GM23338 (cell line): ENCODE measurements around the gene FBXW8. TPM values are rescaled to one million over a fixed set of nuclear protein-coding genes. Genes with fewer than 3 reads are reported as not detected.

Experiments
- ATAC-seq: fragments of 200-7000 bp; cut with Tn5 transposase; 3 replicates; pipeline ENCODE4 v1.9.1; 2020
- DNase-seq: peaks from one replicate; pipeline ENCODE4 v3.0.0-alpha.2; 2015; ENCODE audit warnings: low spot score
- H2AFZ ChIP-seq: fragments of 200-600 bp; sonication (generic); 2 replicates; pipeline ENCODE4 v1.8.0; 2016; ENCODE audit warnings: antibody characterized with exemption, mild to moderate bottlenecking, moderate library complexity
- H3F3A ChIP-seq: fragments of 200-600 bp; sonication (generic); replicated peaks from 2 replicates; pipeline ENCODE4 v1.8.0; 2017; ENCODE audit warnings: antibody characterized with exemption, mixed run types, low read depth
- H3K27ac ChIP-seq: fragments of 200-600 bp; sonication (generic); 2 replicates; pipeline ENCODE4 v1.6.1; 2016; ENCODE audit warnings: low read depth
- H3K27me3 ChIP-seq: fragments of 200-600 bp; sonication (generic); 2 replicates; pipeline ENCODE4 v1.8.0; 2016; ENCODE audit warnings: mild to moderate bottlenecking, mixed run types, moderate library complexity; ENCODE audit not compliant: insufficient read depth
- H3K36me3 ChIP-seq: fragments of 200-600 bp; sonication (generic); 2 replicates; pipeline ENCODE4 v1.8.0; 2016; ENCODE audit warnings: mild to moderate bottlenecking; ENCODE audit not compliant: insufficient read depth
- H3K4me1 ChIP-seq: fragments of 200-600 bp; sonication (generic); 2 replicates; pipeline ENCODE4 v1.8.0; 2016; ENCODE audit warnings: mild to moderate bottlenecking, moderate library complexity; ENCODE audit not compliant: insufficient read depth
- H3K4me2 ChIP-seq: fragments of 200-600 bp; sonication (generic); 2 replicates; pipeline ENCODE4 v1.7.1; 2017; ENCODE audit warnings: mixed run types
- H3K4me3 ChIP-seq: fragments of 200-600 bp; sonication (generic); 2 replicates; pipeline ENCODE4 v1.6.1; 2016; ENCODE audit warnings: mixed run types
- H3K79me2 ChIP-seq: fragments of 200-600 bp; sonication (generic); replicated peaks from 2 replicates; pipeline ENCODE4 v1.8.0; 2017; ENCODE audit warnings: mild to moderate bottlenecking; ENCODE audit not compliant: insufficient read depth
- H3K9me2 ChIP-seq: fragments of 200-600 bp; sonication (generic); 2 replicates; pipeline ENCODE4 v1.8.0; 2017; ENCODE audit not compliant: insufficient read depth
- H4K20me1 ChIP-seq: fragments of 200-600 bp; sonication (generic); replicated peaks from 2 replicates; pipeline ENCODE4 v1.8.0; 2017; ENCODE audit warnings: mild to moderate bottlenecking; ENCODE audit not compliant: insufficient read depth
- H3K27ac Mint-ChIP-seq: 2 replicates; pipeline ENCODE4 v1.8.0; 2020; ENCODE audit warnings: inconsistent platforms, mild to moderate bottlenecking, moderate library complexity, mixed read lengths
- H3K27me3 Mint-ChIP-seq: 3 replicates; pipeline ENCODE4 v1.8.0; 2022; ENCODE audit warnings: low read depth, mild to moderate bottlenecking, moderate library complexity, mixed read lengths, inconsistent platforms; ENCODE audit not compliant: insufficient read depth, poor library complexity
- H3K36me3 Mint-ChIP-seq: 3 replicates; pipeline ENCODE4 v1.8.0; 2021; ENCODE audit warnings: low read depth, mild to moderate bottlenecking, inconsistent platforms, moderate library complexity, mixed read lengths
- H3K4me1 Mint-ChIP-seq: 3 replicates; pipeline ENCODE4 v1.8.0; 2020; ENCODE audit warnings: mild to moderate bottlenecking, inconsistent platforms, mixed read lengths
- H3K4me3 Mint-ChIP-seq: 3 replicates; pipeline ENCODE4 v1.8.0; 2021; ENCODE audit warnings: moderate library complexity, mild to moderate bottlenecking, inconsistent platforms, mixed read lengths
- H3K9me3 Mint-ChIP-seq: 3 replicates; pipeline ENCODE4 v1.8.0; 2020; ENCODE audit warnings: moderate library complexity, mild to moderate bottlenecking, inconsistent platforms, mixed read lengths
- CREB1 ChIP-seq: fragments of 250-450 bp; sonication (Bioruptor Pico); IDR thresholded peaks from 2 replicates; pipeline ENCODE4 v1.5.0; 2020; ENCODE audit warnings: low read depth, mild to moderate bottlenecking, moderate library complexity
- EZH2 ChIP-seq: fragments of 200-600 bp; sonication (generic); IDR thresholded peaks from one replicate; pipeline ENCODE4 v1.8.0; 2017; ENCODE audit warnings: antibody characterized with exemption, mild to moderate bottlenecking, low read depth; ENCODE audit not compliant: unreplicated experiment
- EZH2phosphoT487 ChIP-seq: fragments of 200-600 bp; sonication (generic); IDR thresholded peaks from one replicate; pipeline ENCODE4 v1.8.1; 2018; ENCODE audit warnings: antibody characterized with exemption; ENCODE audit not compliant: unreplicated experiment
- JUNB ChIP-seq: IDR thresholded peaks from one replicate; pipeline ENCODE4 v1.6.1; 2016; ENCODE audit warnings: antibody characterized with exemption; ENCODE audit not compliant: unreplicated experiment
- STAT1 ChIP-seq: IDR thresholded peaks from one replicate; pipeline ENCODE4 v1.6.1; 2016; ENCODE audit warnings: antibody characterized with exemption; ENCODE audit not compliant: unreplicated experiment
- ZNF114 ChIP-seq: fragments of 250-450 bp; sonication (Bioruptor Pico); IDR thresholded peaks from 2 replicates; pipeline ENCODE4 v1.5.0; 2020; ENCODE audit warnings: mild to moderate bottlenecking, moderate library complexity
- ZNF331 ChIP-seq: fragments of 250-450 bp; sonication (Bioruptor Pico); IDR thresholded peaks from 2 replicates; pipeline ENCODE4 v1.5.0; 2020; ENCODE audit warnings: low read depth, mild to moderate bottlenecking, moderate library complexity
- polyA plus RNA-seq: library from polyadenylated mRNA; unstranded; fragments of >200 nt; fragmentation: Nextera tagmentation; extraction: Ambion mirVana; gene quantifications from 2 replicates; pipeline ENCODE4 v1.2.1, GENCODE V29; 2016
- total RNA-seq: library from RNA; depleted of rRNA; stranded (reverse); fragments of >200 nt; shearing (Covaris generic); gene quantifications from 2 replicates; pipeline ENCODE4 v1.2.3, GENCODE V29; 2014
- TF ChIP-seq, protein P1 (sequence below): IDR thresholded peaks from 2 replicates; pipeline ENCODE4 v1.6.1; 2016; ENCODE audit warnings: antibody characterized with exemption
- TF ChIP-seq, protein P2 (sequence below): fragments of 250-450 bp; sonication (Bioruptor Pico); IDR thresholded peaks from 2 replicates; pipeline ENCODE4 v1.5.0; 2020; ENCODE audit warnings: mild to moderate bottlenecking, moderate library complexity

Gene FBXW8
- total and polyA plus RNA-seq, 2 experiments from 2014 or later: 4.6 to 13.9 TPM

DNA sequence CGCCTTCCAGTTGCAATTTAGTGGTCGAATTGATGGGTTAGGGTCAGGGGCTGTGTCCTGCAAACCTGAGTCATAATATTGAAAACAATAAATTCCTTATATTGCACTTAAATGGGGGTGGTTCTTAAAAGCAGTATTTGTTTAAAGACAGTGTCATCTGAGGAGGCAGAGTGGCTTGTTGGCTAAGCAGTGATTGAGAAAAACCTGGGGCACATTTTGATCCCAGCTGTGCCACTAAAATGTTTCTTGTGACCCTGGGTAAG, 48.4 kb downstream of the FBXW8 start:
- Mint-ChIP-seq H3K27ac (no peak overlapping the region), H3K4me1 (peaks cover 9% of the 10 kb centered on the region), H3K4me3 (no peak overlapping the region), H3K27me3 (peaks cover 2% of the 10 kb centered on the region), H3K36me3 (no peaks in the 10 kb centered on the region), H3K9me3 (no peaks in the 10 kb centered on the region)
- H3K4me1 ChIP-seq: no peaks in the 10 kb centered on the region; the same call in 1 of the 2 replicates
- DNase-seq (no peak), ATAC-seq (no peak)
- no peaks in the 10 kb centered on the region for H3F3A ChIP-seq
- H3K9me2 ChIP-seq: no peaks in the 10 kb centered on the region
- no peaks in the 10 kb centered on the region for H3K79me2 ChIP-seq
- no peaks in the 10 kb centered on the region for H4K20me1 ChIP-seq
- H3K36me3 ChIP-seq: no peaks in the 10 kb centered on the region
- H3K27me3 ChIP-seq: no peaks in the 10 kb centered on the region
- no peak for TF ChIP-seq STAT1
- TF ChIP-seq JUNB: no peak
- TF ChIP-seq ZNF331 (CRISPR knock-in tag): no peak
- no peak for TF ChIP-seq EZH2
- TF ChIP-seq EZH2phosphoT487: no peak
- TF ChIP-seq, protein P1, sequence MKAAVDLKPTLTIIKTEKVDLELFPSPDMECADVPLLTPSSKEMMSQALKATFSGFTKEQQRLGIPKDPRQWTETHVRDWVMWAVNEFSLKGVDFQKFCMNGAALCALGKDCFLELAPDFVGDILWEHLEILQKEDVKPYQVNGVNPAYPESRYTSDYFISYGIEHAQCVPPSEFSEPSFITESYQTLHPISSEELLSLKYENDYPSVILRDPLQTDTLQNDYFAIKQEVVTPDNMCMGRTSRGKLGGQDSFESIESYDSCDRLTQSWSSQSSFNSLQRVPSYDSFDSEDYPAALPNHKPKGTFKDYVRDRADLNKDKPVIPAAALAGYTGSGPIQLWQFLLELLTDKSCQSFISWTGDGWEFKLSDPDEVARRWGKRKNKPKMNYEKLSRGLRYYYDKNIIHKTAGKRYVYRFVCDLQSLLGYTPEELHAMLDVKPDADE: no peak
- H3K4me3 ChIP-seq: no peak overlapping the region
- no peak overlapping the region for H3K4me2 ChIP-seq
- no peak overlapping the region for H3K27ac ChIP-seq
- no peak overlapping the region for H2AFZ ChIP-seq

DNA sequence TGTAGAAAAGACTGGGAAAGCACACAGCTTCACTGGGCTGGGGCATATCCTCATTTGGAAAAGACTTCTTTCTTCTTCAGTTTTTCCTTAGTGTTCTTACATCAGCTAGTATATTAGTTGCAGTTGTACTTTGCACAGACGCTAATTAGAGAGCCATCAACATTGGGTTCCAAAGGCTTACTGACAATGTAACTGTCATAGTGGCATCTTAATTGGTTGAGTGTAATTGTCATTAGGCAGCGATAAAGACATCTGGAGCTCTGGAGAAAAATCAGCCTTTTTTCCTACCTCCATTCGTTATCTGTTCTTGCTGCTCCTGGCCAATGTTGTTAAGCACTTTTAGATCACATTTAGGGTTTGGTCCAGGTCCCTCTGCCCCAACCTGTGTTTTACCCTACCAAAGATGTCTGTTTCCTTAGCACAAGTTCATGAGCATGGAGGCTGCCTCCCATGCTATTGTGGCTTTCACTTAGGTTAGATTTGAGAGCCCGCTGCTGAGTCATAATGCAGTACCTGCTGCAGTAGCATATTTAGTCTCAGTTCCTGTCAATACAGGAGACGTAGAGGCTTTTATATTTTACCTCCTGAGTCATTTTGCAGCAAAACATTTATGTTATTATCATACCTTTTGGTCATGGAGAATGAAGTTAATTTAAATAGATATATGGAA, 49.2 kb downstream of the FBXW8 start:
- no peak overlapping the region for H3K27ac ChIP-seq
- no peaks in the 10 kb centered on the region for H3K9me2 ChIP-seq
- no peaks in the 10 kb centered on the region for H4K20me1 ChIP-seq
- no peak overlapping the region for H2AFZ ChIP-seq
- H3K79me2 ChIP-seq: no peaks in the 10 kb centered on the region
- H3K4me3 ChIP-seq: no peak overlapping the region
- no peaks in the 10 kb centered on the region; the same call in 1 of the 2 replicates for H3K4me1 ChIP-seq
- no peaks in the 10 kb centered on the region for H3K27me3 ChIP-seq
- Mint-ChIP-seq H3K9me3 (no peaks in the 10 kb centered on the region), H3K4me1 (peaks cover 5% of the 10 kb centered on the region), H3K27ac (peak overlapping the region; percentile 64; the same call in 1 of the 2 replicates), H3K36me3 (no peaks in the 10 kb centered on the region), H3K4me3 (no peak overlapping the region), H3K27me3 (peaks cover 2% of the 10 kb centered on the region)
- TF ChIP-seq CREB1 (CRISPR knock-in tag): no peak
- no peak for TF ChIP-seq ZNF114
- TF ChIP-seq, protein P1: no peak
- DNase-seq (no peak), ATAC-seq (no peak)
- H3F3A ChIP-seq: no peaks in the 10 kb centered on the region
- H3K36me3 ChIP-seq: no peaks in the 10 kb centered on the region
- no peak overlapping the region for H3K4me2 ChIP-seq

DNA sequence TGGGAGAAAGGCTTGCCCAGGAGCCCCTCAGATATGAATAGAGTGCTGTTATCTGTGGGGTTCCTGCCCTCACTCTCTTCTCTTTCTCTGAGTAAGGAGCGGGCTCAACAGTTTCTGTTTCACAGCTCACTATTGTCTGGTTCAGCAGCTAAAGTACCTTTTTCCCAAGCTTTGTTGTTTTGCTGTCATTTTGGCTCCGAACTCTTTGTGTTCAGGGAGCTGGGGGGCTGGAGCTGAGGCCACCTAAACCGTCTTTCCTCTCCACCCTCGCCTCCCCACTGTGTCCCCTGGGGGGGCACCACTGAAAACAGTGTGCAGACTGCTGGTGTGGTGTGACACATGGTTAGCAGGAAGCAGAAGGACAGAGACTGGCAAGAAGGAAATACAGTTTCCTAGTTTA, 51.4 kb downstream of the FBXW8 start:
- H3K4me3 ChIP-seq: no peak overlapping the region
- ATAC-seq (no peak), DNase-seq (no peak)
- Mint-ChIP-seq H3K36me3 (no peaks in the 10 kb centered on the region), H3K4me3 (no peak overlapping the region), H3K4me1 (peaks cover 3% of the 10 kb centered on the region), H3K27me3 (peaks cover 2% of the 10 kb centered on the region), H3K9me3 (no peaks in the 10 kb centered on the region), H3K27ac (no peak overlapping the region)
- no peaks in the 10 kb centered on the region for H3K79me2 ChIP-seq
- no peak overlapping the region for H2AFZ ChIP-seq
- no peak overlapping the region for H3K27ac ChIP-seq
- no peak overlapping the region for H3K4me2 ChIP-seq
- H3K27me3 ChIP-seq: no peaks in the 10 kb centered on the region
- H3K9me2 ChIP-seq: no peaks in the 10 kb centered on the region
- H3K4me1 ChIP-seq: no peaks in the 10 kb centered on the region; the same call in 1 of the 2 replicates
- peaks cover 15% of the 10 kb centered on the region; the same call in 1 of the 2 replicates for H3K36me3 ChIP-seq
- H3F3A ChIP-seq: no peaks in the 10 kb centered on the region
- H4K20me1 ChIP-seq: no peaks in the 10 kb centered on the region
- TF ChIP-seq EZH2phosphoT487: no peak
- TF ChIP-seq, protein P2, sequence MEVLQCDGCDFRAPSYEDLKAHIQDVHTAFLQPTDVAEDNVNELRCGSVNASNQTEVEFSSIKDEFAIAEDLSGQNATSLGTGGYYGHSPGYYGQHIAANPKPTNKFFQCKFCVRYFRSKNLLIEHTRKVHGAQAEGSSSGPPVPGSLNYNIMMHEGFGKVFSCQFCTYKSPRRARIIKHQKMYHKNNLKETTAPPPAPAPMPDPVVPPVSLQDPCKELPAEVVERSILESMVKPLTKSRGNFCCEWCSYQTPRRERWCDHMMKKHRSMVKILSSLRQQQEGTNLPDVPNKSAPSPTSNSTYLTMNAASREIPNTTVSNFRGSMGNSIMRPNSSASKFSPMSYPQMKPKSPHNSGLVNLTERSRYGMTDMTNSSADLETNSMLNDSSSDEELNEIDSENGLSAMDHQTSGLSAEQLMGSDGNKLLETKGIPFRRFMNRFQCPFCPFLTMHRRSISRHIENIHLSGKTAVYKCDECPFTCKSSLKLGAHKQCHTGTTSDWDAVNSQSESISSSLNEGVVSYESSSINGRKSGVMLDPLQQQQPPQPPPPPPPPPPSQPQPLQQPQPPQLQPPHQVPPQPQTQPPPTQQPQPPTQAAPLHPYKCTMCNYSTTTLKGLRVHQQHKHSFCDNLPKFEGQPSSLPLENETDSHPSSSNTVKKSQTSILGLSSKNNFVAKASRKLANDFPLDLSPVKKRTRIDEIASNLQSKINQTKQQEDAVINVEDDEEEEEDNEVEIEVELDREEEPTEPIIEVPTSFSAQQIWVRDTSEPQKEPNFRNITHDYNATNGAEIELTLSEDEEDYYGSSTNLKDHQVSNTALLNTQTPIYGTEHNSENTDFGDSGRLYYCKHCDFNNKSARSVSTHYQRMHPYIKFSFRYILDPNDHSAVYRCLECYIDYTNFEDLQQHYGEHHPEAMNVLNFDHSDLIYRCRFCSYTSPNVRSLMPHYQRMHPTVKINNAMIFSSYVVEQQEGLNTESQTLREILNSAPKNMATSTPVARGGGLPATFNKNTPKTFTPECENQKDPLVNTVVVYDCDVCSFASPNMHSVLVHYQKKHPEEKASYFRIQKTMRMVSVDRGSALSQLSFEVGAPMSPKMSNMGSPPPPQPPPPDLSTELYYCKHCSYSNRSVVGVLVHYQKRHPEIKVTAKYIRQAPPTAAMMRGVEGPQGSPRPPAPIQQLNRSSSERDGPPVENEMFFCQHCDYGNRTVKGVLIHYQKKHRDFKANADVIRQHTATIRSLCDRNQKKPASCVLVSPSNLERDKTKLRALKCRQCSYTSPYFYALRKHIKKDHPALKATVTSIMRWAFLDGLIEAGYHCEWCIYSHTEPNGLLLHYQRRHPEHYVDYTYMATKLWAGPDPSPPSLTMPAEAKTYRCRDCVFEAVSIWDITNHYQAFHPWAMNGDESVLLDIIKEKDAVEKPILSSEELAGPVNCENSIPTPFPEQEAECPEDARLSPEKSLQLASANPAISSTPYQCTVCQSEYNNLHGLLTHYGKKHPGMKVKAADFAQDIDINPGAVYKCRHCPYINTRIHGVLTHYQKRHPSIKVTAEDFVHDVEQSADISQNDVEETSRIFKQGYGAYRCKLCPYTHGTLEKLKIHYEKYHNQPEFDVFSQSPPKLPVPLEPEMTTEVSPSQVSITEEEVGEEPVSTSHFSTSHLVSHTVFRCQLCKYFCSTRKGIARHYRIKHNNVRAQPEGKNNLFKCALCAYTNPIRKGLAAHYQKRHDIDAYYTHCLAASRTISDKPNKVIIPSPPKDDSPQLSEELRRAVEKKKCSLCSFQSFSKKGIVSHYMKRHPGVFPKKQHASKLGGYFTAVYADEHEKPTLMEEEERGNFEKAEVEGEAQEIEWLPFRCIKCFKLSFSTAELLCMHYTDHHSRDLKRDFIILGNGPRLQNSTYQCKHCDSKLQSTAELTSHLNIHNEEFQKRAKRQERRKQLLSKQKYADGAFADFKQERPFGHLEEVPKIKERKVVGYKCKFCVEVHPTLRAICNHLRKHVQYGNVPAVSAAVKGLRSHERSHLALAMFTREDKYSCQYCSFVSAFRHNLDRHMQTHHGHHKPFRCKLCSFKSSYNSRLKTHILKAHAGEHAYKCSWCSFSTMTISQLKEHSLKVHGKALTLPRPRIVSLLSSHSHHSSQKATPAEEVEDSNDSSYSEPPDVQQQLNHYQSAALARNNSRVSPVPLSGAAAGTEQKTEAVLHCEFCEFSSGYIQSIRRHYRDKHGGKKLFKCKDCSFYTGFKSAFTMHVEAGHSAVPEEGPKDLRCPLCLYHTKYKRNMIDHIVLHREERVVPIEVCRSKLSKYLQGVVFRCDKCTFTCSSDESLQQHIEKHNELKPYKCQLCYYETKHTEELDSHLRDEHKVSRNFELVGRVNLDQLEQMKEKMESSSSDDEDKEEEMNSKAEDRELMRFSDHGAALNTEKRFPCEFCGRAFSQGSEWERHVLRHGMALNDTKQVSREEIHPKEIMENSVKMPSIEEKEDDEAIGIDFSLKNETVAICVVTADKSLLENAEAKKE (CRISPR knock-in tag): no peak
